ENCODE measurements around the gene COMMD6. TPM values are rescaled to one million over a fixed set of nuclear protein-coding genes. Genes with fewer than 3 reads are reported as not detected.

COMMD6 gene
- total and polyA plus RNA-seq, 2 of the 4 experiments (the other 2 are of a cell fraction) = 63.5 to 144 TPM

GRCh38 chr13:75541287-75541686 lies 3.6 kb upstream of the COMMD6 start:
- Histone ChIP-seq H4K8ac (ENCODE audit: low read depth in 2 of 2, low read length in 2 of 2) (no peak overlapping the region), H2BK120ac (ENCODE audit: low read depth, low read length) (no peak overlapping the region), H3K9ac (ENCODE audit: low read depth, low read length) (no peak overlapping the region), H2AK5ac (ENCODE audit: low read depth, low read length) (no peak overlapping the region), H3K79me1 (ENCODE audit: low read depth in 1 of 2, low read length in 2 of 2) (peaks cover 11 to 14% of the 10 kb centered on the region in 2 experiments), H3K23ac (ENCODE audit: low read depth, low read length) (no peak overlapping the region), H2BK5ac (ENCODE audit: low read depth, low read length, poor library complexity, severe bottlenecking) (no peak overlapping the region), H3K4me1 (ENCODE audit: control insufficient read depth, insufficient read depth, low read length) (peaks cover 5% of the 10 kb centered on the region; the same call in 1 of the 2 replicates), H2BK15ac (ENCODE audit: low read depth, low read length) (no peak overlapping the region), H3K18ac (ENCODE audit: low read depth, low read length) (no peak overlapping the region; the same call in 1 of the 2 replicates), H3K4me2 (ENCODE audit: low read depth, low read length) (no peak overlapping the region), H4K91ac (ENCODE audit: insufficient read depth, low read depth, low read length) (no peak overlapping the region), H4K20me1 (ENCODE audit: insufficient read depth, low read length) (peaks cover 2% of the 10 kb centered on the region; the same call in 1 of the 2 replicates), H3K14ac (replicated peaks; ENCODE audit: low read depth, low read length) (no peak overlapping the region), H3K9me1 (ENCODE audit: insufficient read depth, low read length) (peaks cover 3% of the 10 kb centered on the region), H3K9me3 (ENCODE audit: control insufficient read depth, insufficient read depth, low read length) (no peaks in the 10 kb centered on the region), H3K4ac (ENCODE audit: low read depth, low read length) (no peak overlapping the region), H3K56ac (ENCODE audit: extremely low read depth, insufficient read depth, low read length) (no peak overlapping the region), H2AK9ac (replicated peaks; ENCODE audit: low read depth, low read length, poor library complexity) (no peak overlapping the region), H4K5ac (ENCODE audit: low read depth, low read length) (no peak overlapping the region), H2AFZ (replicated peaks; ENCODE audit: low read length, poor library complexity) (peak overlapping the region; percentile 13), H3K36me3 (ENCODE audit: control insufficient read depth, insufficient read depth, low read length) (no peaks in the 10 kb centered on the region), H2BK20ac (ENCODE audit: low read depth, low read length) (no peak overlapping the region), H3K4me3 (ENCODE audit: insufficient read depth, low read depth, low read length) (no peak overlapping the region), H3K27ac (ENCODE audit: insufficient read depth, low read length) (no peak overlapping the region), H3K27me3 (ENCODE audit: control insufficient read depth, insufficient read depth, low read length) (no peaks in the 10 kb centered on the region)
- intact Hi-C loops (cut with micrococcal nuclease) = no loop called here
- no peak for ATAC-seq (ENCODE audit: low read depth)
- WGBS, 2 experiments (ENCODE audit: extremely low coverage in 2 of 2, insufficient read length in 1 of 2) = 83% methylated on average over 1 of the region's 4 CpGs; no CpG with 5 or more reads in 1 of the 2 experiments
- ChIA-PET CTCF (interaction anchor here (1.2 kb wide), 1 partner anchor 169 kb away, joined by 3 read pairs; no protein-coding TSS in a partner anchor), POLR2A (ENCODE audit: unreplicated experiment) (no interaction called here)
- DNase-seq = peak; percentile 39
- no peak for TF ChIP-seq RCOR1 (IDR thresholded peaks at IDR 0.05; ENCODE audit: insufficient replicate concordance, low read length)
- TF ChIP-seq SMC3 (IDR thresholded peaks at IDR 0.05; ENCODE audit: low read depth, low read length) = no peak
- no peak for TF ChIP-seq MAFK (IDR thresholded peaks at IDR 0.05; ENCODE audit: low read depth, low read length)
- TF ChIP-seq RFX5 (IDR thresholded peaks at IDR 0.05; ENCODE audit: low read depth, low read length) = no peak
- no peak for TF ChIP-seq MAZ (IDR thresholded peaks at IDR 0.05; ENCODE audit: borderline replicate concordance, low read depth, low read length)
- TF ChIP-seq CTCF (conservative IDR thresholded peaks at IDR 0.05; ENCODE audit: low read depth, low read length) = no peak
- no peak for TF ChIP-seq POLR2A (IDR thresholded peaks at IDR 0.05; ENCODE audit: low read depth, low read length)
- no peak for TF ChIP-seq NFE2L2 (IDR thresholded peaks at IDR 0.05; ENCODE audit: low read depth, low read length)
- no peak for TF ChIP-seq ELK1 (IDR thresholded peaks at IDR 0.05; ENCODE audit: borderline replicate concordance, low read depth, low read length)
- TF ChIP-seq FOS (IDR thresholded peaks at IDR 0.05; ENCODE audit: low read depth, low read length) = no peak
- no peak for TF ChIP-seq CHD1 (IDR thresholded peaks at IDR 0.05; ENCODE audit: low read depth, low read length)
- no peak for TF ChIP-seq MXI1 (IDR thresholded peaks at IDR 0.05; ENCODE audit: borderline replicate concordance, low read depth, low read length)
- no peak for TF ChIP-seq RAD21 (IDR thresholded peaks at IDR 0.05; ENCODE audit: low read length)
- no peak for TF ChIP-seq USF2 (IDR thresholded peaks at IDR 0.05; ENCODE audit: low read depth, low read length)
- TF ChIP-seq CEBPB (IDR thresholded peaks at IDR 0.05; ENCODE audit: low read depth, low read length) = no peak
- no peak for TF ChIP-seq BHLHE40 (IDR thresholded peaks at IDR 0.05; ENCODE audit: low read depth, low read length)
- in situ Hi-C loops (cut with MboI; ENCODE audit: low sequenced_read_pairs) = loop anchor here (10.0 kb wide), 1 partner anchor 166 kb away; no protein-coding TSS in a partner anchor
- no TSS peak for BruUV-seq (replicated peaks)
- dilution Hi-C loops (cut with HindIII; ENCODE audit: low sequenced_read_pairs, unreplicated experiment) = no loop called here

Measured in IMR-90 (cell line).